GM19043 (cell line): ENCODE data around the gene OMG.
"Not testable (repeated sequence)": the region's sequence is repeated elsewhere in the genome, so short reads cannot be mapped to it uniquely, and the experiment has no call there.

Source experiments
- ATAC-seq: cut with Tn5 transposase; IDR thresholded peaks from one replicate; pipeline ENCODE4 v1.9.1; 2021; ENCODE audit warnings: low read depth; ENCODE audit not compliant: unreplicated experiment

Gene OMG

GRCh38 chr17:31266042-31266441 lies 31.0 kb downstream of the OMG start:
- ATAC-seq, result no peak

DNA sequence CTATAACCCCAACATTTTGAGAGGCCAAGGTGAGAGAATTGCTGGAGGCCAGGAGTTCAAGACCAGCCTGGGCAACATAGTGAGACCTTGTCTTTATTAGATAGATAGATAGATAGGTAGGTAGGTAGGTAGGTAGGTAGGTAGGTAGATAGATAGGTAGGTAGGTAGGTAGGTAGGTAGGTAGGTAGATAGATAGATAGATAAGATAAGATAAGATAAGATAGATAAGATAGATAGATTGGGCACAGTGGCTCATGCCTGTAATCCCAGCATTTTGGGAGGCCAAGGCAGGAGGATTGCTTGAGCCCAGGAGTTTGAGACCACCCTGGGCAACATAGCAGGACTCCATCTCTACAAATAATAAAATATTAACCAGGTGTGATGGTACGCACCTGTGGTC lies 34.1 kb downstream of the OMG start:
- not testable (repeated sequence) for ATAC-seq

- ATAC-seq, result no peak
Observed at GRCh38 chr17:31261601-31262000, 35.4 kb downstream of the OMG start.

- no peak for ATAC-seq
Observed at GRCh38 chr17:31260151-31260550, 36.9 kb downstream of the OMG start.

DNA sequence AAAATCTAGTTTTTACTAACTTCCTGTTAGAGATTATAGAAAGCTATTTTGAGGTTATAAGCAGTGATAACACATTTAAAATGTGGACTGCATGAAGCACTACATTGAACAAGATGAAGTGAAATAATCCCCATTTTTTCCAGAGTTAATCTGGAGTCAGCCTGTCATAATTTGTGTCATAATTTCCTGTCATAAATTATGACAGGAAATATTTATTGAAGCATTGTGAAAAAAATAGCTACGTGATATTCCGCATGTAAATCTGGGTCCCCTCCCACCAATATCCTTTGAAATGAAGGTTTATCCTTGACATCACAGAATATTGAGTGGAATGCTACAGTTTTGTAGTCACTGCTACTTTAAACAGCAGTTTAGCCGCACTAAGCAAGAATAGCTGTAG lies 40.1 kb downstream of the OMG start:
- no peak for ATAC-seq

- ATAC-seq, result no peak
Observed at GRCh38 chr17:31254654-31255053, 42.4 kb downstream of the OMG start.

- ATAC-seq, result no peak
Observed at GRCh38 chr17:31252741-31253140, 44.3 kb downstream of the OMG start.

- ATAC-seq, result no peak
Observed at GRCh38 chr17:31251970-31252328, 45.1 kb downstream of the OMG start.

GRCh38 chr17:31251105-31251969 lies 45.7 kb downstream of the OMG start:
- no peak for ATAC-seq

DNA sequence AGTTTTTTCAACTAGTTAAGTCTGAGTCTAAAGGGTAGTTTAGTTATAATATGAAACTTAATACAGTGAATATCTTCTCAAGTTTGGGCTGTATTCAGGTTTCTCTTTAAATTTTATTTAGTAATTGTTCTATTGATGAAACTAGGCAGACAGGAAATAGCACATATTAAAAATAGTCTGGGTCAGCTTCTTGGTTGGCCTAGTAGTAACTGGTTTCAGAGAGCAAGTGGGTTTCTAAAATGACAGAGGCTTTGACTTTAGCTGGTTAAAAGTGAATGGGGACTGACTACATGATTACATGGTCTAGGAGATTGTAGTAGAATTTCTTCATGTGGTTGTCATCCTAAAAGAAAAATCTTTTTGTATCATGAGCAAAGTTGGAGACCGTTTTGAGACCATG lies 46.8 kb downstream of the OMG start:
- ATAC-seq, result no peak

GRCh38 chr17:31249835-31250141 lies 47.3 kb downstream of the OMG start:
- ATAC-seq, result no peak

DNA sequence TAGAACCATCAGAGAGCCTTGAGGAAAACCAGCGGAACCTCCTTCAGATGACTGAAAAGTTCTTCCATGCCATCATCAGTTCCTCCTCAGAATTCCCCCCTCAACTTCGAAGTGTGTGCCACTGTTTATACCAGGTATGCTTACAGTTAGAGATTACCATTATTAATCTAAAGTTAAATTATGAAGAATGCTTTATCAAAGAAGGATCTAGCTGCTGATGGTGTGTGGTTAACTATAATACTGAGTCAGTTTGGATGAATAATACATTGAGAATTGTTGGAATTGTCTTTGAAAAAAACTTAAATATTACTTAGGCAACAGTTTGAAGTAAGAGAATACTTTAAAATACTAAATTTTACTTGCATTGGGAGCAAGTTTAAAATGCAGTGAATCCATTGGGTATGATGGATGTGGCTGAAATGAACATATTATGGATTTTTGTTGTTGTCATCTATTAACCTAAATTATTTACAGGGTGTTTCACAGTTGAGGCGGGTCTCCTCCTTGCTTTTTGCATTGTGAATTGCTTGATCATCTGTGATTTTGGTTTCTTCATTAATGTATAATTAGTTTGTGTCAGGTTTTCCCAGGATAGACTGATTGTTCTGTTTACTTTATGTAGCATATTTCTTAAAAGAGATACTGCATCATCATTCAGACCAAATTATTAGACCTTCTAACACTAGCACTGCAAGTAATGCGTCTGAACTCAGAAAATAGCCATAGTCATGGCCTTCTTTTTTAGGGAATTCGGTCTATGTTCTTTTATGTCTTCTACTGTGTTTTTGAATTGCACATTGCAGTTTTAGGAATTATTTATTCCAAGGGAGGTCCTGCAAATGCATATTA lies 47.8 kb downstream of the OMG start:
- ATAC-seq, result no peak
